MG63 (cell line): ENCODE data around the gene NBPF1. TPM values are rescaled to one million over a fixed set of nuclear protein-coding genes. Genes with fewer than 3 reads are reported as not detected.
"Not testable (repeated sequence)": the region's sequence is repeated elsewhere in the genome, so short reads cannot be mapped to it uniquely, and the experiment has no call there.

Source experiments
- DNase-seq: peaks from one replicate; pipeline ENCODE4 v3.0.0-alpha.2; 2020
- H3K27me3 ChIP-seq: fragments of 250-450 bp; sonication (Bioruptor Pico); 2 replicates; pipeline ENCODE4 v1.5.1; 2020; ENCODE audit warnings: mild to moderate bottlenecking, moderate library complexity
- H3K36me3 ChIP-seq: fragments of 250-450 bp; sonication (Bioruptor Pico); 2 replicates; pipeline ENCODE4 v1.5.1; 2020; ENCODE audit warnings: mild to moderate bottlenecking, moderate library complexity
- H3K4me3 ChIP-seq: fragments of 250-450 bp; sonication (Bioruptor Pico); 2 replicates; pipeline ENCODE4 v1.5.1; 2020; ENCODE audit warnings: mild to moderate bottlenecking, moderate library complexity
- H3K9me3 ChIP-seq: fragments of 250-450 bp; sonication (Bioruptor Pico); 2 replicates; pipeline ENCODE4 v1.5.1; 2020; ENCODE audit warnings: mild to moderate bottlenecking, moderate library complexity
- total RNA-seq: library from RNA; depleted of rRNA; stranded (reverse); fragments of >200 nt; shearing (Covaris generic); gene quantifications from 2 replicates; pipeline ENCODE4 v1.2.3, GENCODE V29; 2014; ENCODE audit warnings: low replicate concordance

The NBPF1 gene
- total RNA-seq, 1 experiment from 2014 or later: 9.2 TPM

DNA sequence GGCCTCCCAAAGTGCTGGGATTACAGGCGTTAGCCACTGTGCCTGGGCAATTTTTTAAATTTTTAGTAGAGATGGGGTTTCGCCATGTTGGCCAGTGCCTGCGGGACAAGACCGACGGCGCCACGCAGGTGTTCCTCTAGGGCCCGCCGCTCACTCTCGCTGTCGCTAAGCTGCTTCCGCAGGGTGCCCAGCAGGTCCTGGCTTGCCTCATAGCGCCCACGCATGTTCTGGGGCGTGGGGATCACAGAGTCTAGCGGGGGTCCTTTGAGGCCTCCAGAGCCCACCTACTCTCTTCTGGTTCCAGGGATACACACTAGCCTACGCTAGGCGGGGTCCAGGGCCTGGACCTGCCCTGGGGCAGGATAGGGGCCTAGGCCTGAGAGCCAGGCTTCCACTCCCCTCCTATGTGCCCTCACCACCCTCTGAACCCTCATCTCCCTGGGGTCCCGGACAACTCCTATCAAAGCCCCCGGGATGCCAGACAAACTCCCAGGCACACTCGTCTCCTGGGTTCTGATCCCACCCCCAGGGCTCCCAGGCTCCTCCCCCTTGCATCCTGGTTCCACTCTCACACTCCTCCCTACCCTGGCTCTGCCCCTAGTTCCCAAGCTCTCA, 16.7 kb upstream of the NBPF1 start:
- H3K9me3 ChIP-seq, H3K27me3 ChIP-seq, DNase-seq, H3K4me3 ChIP-seq: not testable (repeated sequence)
- peaks cover 25% of the 10 kb centered on the region for H3K36me3 ChIP-seq

DNA sequence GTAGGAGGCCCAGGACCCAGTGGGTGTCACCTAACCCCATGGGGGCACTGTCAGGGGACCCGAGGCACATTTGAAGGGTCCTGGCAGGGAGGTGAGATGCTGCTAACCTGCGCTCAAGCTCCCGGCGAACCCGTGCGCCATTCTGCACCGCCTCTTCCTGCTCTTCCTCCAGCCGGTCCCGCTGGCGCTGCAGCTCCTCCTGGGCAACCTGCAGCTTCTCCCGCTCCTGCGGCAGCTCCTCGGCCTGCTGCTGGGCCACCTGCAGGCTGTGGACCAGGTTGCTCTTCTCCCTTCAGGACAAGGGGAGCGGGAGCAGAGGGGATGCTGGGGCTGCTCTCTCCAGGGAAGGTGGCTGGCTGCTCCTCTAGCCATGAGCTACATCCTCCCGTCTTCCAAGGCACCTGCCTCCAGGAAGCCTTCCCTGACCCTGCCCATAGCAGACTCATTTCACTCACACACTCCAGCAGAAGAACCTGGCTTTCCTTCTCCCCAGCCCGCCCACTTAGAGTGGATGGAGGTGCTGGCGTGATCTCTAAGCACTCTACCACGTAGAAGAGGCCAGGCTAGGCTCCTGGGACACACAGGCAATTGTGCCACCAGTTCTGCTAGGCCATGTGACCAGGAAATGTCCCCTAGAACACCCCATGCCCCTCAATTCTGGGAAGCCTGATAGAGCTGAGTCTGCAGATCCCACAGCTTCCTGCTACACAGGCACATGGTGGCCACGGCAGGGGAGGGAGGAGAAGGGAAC, 15.2 kb upstream of the NBPF1 start:
- H3K27me3 ChIP-seq: no peaks in the 10 kb centered on the region
- H3K4me3 ChIP-seq: no peak overlapping the region
- H3K36me3 ChIP-seq: peaks cover 33% of the 10 kb centered on the region
- H3K9me3 ChIP-seq: no peaks in the 10 kb centered on the region
- no peak for DNase-seq

DNA sequence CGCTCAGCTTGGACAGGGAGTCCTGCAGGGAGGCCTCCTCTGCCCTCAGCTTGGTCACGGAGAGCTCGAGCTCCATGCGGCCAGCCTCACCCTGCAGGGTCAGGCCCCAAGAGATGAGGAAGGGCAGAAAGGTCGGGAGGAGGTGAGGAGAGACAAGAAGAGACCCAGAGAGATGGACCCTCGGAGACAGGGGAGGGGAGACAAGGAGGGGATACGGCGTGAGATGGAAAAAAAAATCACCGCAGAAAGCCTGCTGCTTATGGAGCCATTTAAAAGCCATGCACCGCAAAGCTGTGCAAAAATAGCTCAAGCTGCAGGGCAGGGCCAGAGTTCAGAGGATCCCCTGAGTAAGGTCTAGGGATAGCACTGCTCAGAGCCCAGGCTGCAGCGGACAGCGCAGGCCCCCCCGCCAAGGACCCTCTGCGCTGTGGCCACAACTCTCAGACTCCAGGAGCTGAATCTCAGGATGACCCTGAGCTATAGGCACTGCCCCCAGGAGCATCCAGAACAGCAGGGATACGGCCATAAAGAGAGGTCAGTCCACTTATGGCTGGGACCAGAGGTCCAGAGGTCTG, 13.1 kb upstream of the NBPF1 start:
- not testable (repeated sequence) for DNase-seq, H3K4me3 ChIP-seq, H3K9me3 ChIP-seq, H3K27me3 ChIP-seq
- H3K36me3 ChIP-seq: peaks cover 41% of the 10 kb centered on the region

DNA sequence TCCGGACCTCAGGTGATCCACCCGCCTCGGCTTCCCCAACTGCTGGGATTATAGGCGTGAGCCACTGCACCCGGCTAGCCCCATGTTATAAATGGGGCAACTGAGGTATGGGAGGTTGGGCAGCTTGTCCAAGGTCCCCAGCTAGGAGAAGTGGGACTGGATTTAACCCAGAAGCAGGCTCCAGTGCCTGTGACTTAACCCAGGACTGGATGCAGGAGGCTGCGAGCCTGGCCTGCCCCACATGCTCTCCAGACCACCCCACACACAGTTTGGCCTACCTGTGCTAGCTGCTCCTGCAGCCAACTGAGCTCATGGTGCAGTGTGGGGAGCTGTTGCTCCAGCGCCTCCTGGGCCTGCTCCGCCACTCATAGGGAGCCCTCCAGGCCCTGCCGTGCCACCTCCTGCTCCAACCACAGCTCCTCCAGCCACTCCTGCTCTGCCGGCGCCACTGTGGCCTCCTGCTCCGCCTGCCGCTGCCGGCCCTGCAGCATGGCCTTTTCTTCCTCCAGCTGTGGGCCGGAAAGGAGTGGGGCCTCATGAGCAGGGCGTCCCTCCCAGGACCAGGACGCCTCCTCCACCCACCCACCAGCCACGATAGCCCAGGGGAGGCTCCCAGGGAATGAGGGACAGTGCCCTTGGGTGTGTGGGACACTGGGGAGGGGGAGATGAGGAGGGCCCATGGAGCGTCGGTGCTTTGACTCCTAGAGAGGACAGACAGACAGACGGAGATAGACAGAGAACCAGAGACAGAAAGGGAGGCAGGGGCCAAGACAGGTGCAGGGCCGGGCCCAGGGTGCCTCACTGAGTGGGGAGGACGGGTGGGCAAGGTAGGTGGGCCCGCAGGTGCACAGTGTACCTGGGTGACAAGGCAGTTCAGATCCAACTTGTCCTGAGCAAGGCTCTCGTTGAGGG, 12.4 kb upstream of the NBPF1 start:
- H3K27me3 ChIP-seq: no peaks in the 10 kb centered on the region
- no peaks in the 10 kb centered on the region for H3K9me3 ChIP-seq
- H3K36me3 ChIP-seq: peaks cover 37% of the 10 kb centered on the region
- H3K4me3 ChIP-seq: no peak overlapping the region
- DNase-seq: no peak

DNA sequence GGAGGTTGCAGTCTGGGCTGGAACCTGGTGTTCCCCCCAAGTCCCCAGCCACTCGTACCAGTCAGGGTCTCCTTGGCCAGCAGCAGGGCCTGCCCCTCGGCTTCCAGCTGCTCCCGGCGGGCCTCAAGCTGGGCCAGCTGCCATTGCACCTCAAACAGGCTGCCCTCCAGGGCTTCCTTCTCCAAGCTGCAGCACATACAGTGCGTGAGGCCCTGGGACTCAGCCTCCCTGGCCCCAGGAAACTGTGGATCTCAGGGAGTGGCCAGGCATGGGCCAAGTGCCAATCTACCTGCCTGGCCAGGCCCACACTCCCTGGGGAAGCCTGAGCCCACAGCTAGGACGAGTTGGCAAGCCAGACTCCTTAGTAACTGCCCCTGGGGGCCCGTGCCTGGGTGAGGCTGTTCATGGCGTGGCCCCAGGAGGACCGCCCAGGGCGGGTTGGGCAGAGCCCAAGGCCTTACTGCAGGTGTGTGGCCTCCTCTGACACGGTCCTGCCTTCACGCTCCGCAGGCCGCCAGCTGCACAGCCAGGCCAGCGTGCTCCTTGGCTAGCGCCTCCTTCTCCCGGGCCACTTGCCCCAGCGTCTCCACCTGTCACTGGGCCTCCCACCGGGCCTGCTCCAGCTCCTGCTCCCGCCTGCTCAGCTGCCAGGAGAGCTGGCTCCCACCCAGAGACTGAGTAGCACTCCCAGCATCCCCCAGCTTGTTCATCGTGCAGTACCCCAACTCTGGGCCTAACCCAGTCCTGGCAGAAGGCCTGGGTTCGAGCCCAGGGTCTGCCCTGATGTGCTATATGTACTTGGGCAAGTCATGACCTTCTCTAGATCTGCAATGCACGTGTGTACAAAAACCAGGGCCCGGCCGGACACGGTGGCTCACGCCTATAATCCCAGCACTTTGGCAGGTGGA, 10.7 kb upstream of the NBPF1 start:
- H3K27me3 ChIP-seq, H3K4me3 ChIP-seq, DNase-seq, H3K9me3 ChIP-seq: not testable (repeated sequence)
- peaks cover 29% of the 10 kb centered on the region for H3K36me3 ChIP-seq

DNA sequence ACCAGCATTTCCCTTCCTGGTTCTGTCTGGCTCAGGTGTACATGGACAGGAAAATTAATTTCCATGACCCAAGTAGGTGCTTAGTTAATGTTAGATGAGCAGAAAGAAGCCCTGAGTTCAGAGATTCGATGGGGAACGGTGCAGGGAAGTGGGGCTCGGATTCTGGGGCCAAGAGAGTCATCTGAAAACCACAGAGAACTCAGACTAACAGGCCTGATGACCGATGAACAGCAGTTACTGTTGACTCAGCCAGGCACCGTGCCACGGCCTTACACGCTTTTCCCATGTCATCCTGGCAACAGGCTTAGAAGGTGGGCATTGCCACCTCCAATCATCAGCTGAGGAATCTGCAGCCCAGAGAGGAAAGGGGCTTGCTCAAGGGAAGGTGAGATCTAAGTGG, 10.0 kb upstream of the NBPF1 start:
- peak; percentile 98 for DNase-seq
- not testable (repeated sequence) for H3K4me3 ChIP-seq, H3K9me3 ChIP-seq, H3K27me3 ChIP-seq
- peaks cover 29% of the 10 kb centered on the region for H3K36me3 ChIP-seq

DNA sequence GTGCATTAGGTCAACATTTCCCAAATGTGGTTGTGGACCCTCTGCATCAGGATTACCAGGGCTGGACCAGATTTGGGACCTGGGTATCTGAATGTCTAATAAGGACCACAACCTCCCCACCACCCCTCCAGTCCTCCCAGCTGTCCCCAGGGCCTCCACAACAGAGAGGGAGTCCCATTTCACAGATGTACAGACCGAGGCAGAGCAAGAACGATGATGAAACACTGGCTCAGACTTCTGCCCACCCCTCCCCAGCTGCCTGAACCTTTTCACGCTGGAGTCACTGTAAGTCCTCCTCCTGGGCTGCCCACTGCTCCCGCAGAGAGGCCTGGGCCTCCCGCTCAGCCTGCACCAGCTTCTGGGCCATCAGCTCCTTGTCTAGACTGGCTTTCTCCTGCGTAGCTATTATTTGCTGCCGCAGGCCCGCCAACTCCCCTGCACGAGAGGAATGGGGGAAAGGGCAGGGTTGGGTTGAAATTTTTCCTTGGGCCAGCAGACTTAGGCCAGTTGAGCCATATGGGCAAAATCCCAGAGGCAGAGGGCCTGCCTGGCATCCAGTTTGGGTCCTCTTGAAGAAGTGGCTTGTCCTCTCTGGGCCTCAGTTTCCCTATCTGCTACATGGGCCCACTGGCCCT, 8.4 kb upstream of the NBPF1 start:
- H3K27me3 ChIP-seq, DNase-seq, H3K9me3 ChIP-seq, H3K4me3 ChIP-seq: not testable (repeated sequence)
- H3K36me3 ChIP-seq: peaks cover 29% of the 10 kb centered on the region

DNA sequence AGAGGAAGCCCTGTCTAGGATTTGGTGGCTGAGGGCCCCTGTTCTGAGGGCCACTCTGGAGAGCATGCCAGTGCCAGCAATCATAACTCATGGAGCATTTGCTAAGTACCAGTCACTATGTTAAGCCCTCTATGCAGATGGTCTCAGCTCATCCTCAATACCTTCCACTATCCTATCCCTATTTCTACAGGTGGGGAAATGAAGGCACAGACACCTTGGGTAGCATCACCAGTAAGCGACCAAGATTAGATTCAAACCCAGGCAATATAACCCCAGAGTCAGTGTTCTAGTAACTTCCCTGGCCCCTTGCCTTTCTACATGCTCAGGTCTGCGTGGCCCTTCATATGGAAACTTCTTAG, 7.9 kb upstream of the NBPF1 start:
- H3K36me3 ChIP-seq: peaks cover 29% of the 10 kb centered on the region

DNA sequence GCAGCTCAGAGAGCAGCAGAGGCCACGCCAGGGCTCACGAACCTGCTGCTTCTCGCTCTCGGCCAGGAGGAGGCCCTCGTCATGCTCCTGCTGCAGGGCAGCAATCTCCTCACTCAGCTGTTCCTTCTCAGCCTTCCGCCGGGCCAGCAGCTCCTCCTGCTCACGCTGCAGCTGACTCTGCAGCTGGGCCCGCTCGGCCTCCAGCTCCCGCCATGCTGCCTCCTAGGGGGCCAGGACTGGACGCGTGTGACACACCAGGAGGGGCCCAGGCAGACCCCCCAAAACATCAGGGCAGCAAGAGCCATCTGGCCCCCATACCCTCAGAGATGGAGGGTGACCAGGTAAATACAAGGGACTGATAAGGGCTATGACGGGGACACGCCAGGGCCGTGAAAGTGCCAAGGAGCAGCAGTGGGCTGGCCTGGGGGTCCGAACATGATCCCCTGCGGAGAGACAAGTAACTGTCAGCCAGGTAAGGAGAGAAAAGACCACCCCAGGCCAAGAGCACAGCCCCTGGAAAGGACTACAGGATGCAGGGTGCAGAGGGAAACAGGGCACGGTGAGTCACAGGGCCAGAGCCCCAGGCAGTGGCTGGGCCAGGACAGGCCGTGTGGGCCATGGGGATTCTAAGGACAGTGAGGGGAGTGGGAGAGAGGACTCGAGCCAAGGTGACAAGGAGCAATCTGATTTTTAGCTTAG, 6.6 kb upstream of the NBPF1 start:
- H3K27me3 ChIP-seq, H3K9me3 ChIP-seq, H3K4me3 ChIP-seq, DNase-seq: not testable (repeated sequence)
- peaks cover 24% of the 10 kb centered on the region for H3K36me3 ChIP-seq

More for the DNA sequence above, 7.9 kb upstream of the NBPF1 start:
- H3K9me3 ChIP-seq: no peaks in the 10 kb centered on the region
- H3K27me3 ChIP-seq: no peaks in the 10 kb centered on the region
- DNase-seq: no peak
- H3K4me3 ChIP-seq: no peak overlapping the region

DNA sequence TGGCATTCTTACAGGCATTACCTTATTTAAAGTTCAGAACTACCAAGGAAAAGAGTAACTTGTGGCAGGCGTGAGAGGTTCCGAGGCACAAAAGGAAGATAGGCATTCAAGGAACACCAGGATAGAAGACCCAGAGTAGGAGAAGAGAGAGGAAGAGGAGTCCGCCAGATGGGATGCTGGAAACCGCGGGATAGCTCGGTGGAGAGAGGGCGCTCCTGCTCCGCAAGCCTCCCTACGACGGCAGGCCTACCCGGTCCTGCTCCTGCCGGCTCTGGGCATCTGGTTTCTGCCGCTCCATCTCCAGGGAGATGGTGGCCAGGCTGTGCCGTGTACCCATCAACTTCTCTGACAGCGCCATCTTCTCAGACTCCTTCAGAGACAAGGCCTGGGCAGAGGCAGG, 5.4 kb upstream of the NBPF1 start:
- Histone ChIP-seq H3K36me3 (peaks cover 18% of the 10 kb centered on the region), H3K9me3 (no peaks in the 10 kb centered on the region), H3K27me3 (no peaks in the 10 kb centered on the region), H3K4me3 (no peak overlapping the region)
- DNase-seq: no peak

DNA sequence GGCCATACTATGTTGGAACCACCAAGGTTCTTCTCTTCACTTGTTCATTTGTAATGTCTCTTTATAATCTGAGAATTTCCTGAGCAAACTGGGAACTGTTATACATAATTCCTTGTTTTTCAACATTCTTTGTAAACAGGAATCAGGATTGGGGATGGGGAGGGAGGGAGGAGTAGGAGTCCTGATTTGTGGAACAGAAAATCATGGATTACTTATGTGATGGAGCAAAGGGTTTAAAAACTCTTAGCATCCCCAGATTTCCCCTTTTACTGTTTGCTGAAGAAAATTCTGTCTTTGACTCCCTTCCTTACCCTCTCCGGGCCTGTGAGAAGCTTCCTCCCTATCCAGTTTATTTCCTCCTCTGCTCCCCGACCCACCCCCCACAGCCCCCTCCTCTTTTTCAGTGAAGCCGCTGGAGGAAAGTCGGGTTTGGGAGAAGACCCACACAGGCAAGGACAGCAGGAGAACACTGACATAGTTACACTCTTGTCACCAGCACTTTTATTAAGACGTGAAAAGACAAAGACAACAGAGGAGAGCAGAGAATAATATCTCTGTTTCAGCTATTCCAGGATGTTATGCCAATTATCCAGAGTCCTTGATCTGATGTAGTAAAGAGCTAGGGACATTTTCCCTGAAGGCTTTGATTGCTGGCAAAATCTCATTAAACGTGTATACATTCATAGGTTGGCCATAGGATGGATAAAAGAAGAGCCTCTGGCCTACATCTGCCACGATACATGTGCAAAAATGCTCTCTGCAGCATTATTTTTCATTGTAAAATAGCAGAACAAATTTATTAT, 4.6 kb upstream of the NBPF1 start:
- no peak for DNase-seq
- peaks cover 13% of the 10 kb centered on the region for H3K36me3 ChIP-seq
- H3K9me3 ChIP-seq: no peaks in the 10 kb centered on the region
- H3K4me3 ChIP-seq: no peak overlapping the region
- H3K27me3 ChIP-seq: no peaks in the 10 kb centered on the region

DNA sequence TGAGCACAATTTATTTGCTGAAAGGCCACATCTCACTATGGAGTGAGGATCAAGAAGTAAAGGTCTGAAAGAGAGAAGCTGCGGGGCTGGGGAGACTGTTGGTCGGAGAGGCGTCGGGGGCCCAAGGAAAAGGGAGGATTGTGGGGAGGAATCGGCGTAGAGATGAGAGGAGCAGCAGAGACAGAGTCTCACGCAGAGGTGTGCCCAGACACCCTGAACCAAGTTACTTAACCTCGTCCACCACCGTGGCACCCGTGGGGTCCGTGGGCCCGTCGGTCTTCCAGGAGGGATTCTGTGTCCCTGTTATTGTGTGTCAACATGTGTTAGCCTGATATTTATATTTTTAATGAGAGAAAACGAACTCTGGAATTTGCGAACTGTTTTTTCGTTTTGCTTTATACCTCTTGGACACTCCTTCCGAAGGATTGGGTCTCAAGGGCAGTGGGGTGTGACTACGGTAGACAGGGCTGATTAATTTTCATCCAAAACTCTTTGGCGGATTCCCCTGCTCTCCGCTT, 3.8 kb upstream of the NBPF1 start:
- Histone ChIP-seq H3K9me3 (no peaks in the 10 kb centered on the region), H3K4me3 (no peak overlapping the region), H3K36me3 (peaks cover 5% of the 10 kb centered on the region), H3K27me3 (no peaks in the 10 kb centered on the region)
- no peak for DNase-seq

DNA sequence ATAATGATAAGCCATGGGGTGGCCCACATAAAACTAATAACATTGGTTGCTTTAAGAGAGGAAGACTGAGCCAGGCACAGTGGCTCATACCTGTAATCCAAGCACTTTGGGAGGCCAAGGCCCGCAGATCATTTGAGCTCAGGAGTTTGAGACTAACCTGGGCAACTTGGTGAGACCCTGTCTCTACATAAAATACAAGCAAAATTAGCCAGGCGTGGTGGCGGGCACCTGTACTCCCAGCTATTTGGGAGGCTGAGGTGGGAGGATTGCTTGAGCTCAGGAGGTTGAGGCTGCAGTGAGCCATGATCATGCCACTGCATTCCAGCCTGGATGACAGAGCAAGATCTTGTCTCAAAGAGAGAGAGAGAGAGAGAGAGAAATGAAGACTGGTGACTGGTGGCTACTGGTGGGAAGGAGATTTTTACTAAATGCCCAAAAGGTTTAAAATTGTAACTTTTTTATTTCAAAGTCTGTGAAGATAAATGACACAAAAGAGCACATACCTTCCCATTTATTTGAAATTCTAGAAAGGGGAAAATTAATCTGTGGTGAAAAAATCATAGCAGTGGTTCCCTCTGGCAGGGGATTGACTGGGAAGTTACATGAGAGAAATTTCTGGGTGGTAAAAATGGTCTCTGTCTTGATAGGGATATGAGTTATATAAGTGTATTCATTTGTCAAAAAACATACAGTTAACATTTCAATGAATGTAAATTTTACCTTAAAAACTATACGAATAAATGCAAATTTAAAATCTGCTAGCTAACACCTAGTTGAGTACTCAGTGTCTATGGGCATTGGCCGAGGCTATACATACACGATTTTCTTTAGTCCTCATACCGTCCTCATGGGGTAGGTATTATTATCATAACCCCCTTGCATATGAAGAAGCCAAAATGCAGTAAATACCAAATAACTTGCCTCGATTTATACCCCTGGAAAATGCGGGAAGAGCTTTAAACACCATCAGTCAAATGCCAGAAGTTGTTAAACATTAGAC, 2.2 kb upstream of the NBPF1 start:
- H3K27me3 ChIP-seq: no peaks in the 10 kb centered on the region
- no peak for DNase-seq
- H3K36me3 ChIP-seq: peaks cover 3% of the 10 kb centered on the region; the same call in 1 of the 2 replicates

More for the DNA sequence above, 2.2 kb upstream of the NBPF1 start:
- no peaks in the 10 kb centered on the region for H3K9me3 ChIP-seq
- no peak overlapping the region for H3K4me3 ChIP-seq
